Neuronal stem cell (in vitro differentiated cells): ENCODE measurements around the gene ARFGEF3.
A peak's percentile ranks its signal among the peaks of the same experiment; 100 is the strongest.

ENCODE experiments used
- DNase-seq: peaks from one replicate; pipeline ENCODE4 v3.0.0-alpha.2; 2013; ENCODE audit warnings: low spot score
- H2AFZ ChIP-seq: one replicate; pipeline ENCODE4 v1.6.1; 2013; ENCODE audit warnings: mild to moderate bottlenecking, low read length, inconsistent platforms
- H2AK5ac ChIP-seq: 2 replicates; pipeline ENCODE4 v1.6.1; 2013; ENCODE audit warnings: low read depth, mild to moderate bottlenecking, inconsistent platforms, low read length, moderate library complexity, mixed read lengths
- H2BK120ac ChIP-seq: 2 replicates; pipeline ENCODE4 v1.6.1; 2013; ENCODE audit warnings: low read depth, mild to moderate bottlenecking, inconsistent platforms, low read length, moderate library complexity, mixed read lengths
- H2BK12ac ChIP-seq: one replicate; pipeline ENCODE4 v1.6.1; 2013; ENCODE audit warnings: low read length, inconsistent platforms
- H2BK15ac ChIP-seq: 2 replicates; pipeline ENCODE4 v1.6.1; 2013; ENCODE audit warnings: mild to moderate bottlenecking, low read length, inconsistent platforms, mixed read lengths
- H2BK5ac ChIP-seq: one replicate; pipeline ENCODE4 v1.6.1; 2013; ENCODE audit warnings: inconsistent platforms, mild to moderate bottlenecking, low read length, moderate library complexity
- H3K14ac ChIP-seq: one replicate; pipeline ENCODE4 v1.6.1; 2013; ENCODE audit warnings: low read length, inconsistent platforms
- H3K18ac ChIP-seq: 2 replicates; pipeline ENCODE4 v1.6.1; 2013; ENCODE audit warnings: low read length, inconsistent platforms
- H3K23ac ChIP-seq: 2 replicates; pipeline ENCODE4 v1.6.1; 2013; ENCODE audit warnings: low read depth, mild to moderate bottlenecking, mixed read lengths, low read length, inconsistent platforms; ENCODE audit not compliant: poor library complexity
- H3K27ac ChIP-seq: replicated peaks from 3 replicates; pipeline ENCODE4 v1.5.1; 2013; ENCODE audit warnings: low read length, inconsistent platforms
- H3K27me3 ChIP-seq, 3 experiments: 2 replicates each; pipeline ENCODE4 v1.6.1; 2013; ENCODE audit warnings: low read length in 3 of 3, mild to moderate bottlenecking in 2 of 3, inconsistent platforms in 1 of 3, low read depth in 1 of 3, mixed read lengths in 1 of 3, moderate library complexity in 1 of 3; ENCODE audit not compliant: control insufficient read depth in 3 of 3, insufficient read depth in 3 of 3
- H3K36me3 ChIP-seq, 2 donors: replicated peaks in 1 of 2; 2 replicates each; pipeline ENCODE4 v1.6.1; 2013; ENCODE audit warnings: low read length in 2 of 2; ENCODE audit not compliant: control insufficient read depth in 2 of 2, insufficient read depth in 2 of 2
- H3K4ac ChIP-seq: 2 replicates; pipeline ENCODE4 v1.6.1; 2013; ENCODE audit warnings: inconsistent platforms, mild to moderate bottlenecking, low read length, moderate library complexity
- H3K4me1 ChIP-seq, 2 donors: 1 replicate in 1 of 2; 2 replicates in 1 of 2; pipeline ENCODE4 v1.6.1; 2013; ENCODE audit warnings: low read length in 2 of 2, low read depth in 1 of 2; ENCODE audit not compliant: control insufficient read depth in 2 of 2, insufficient read depth in 1 of 2
- H3K4me2 ChIP-seq: one replicate; pipeline ENCODE4 v1.6.1; 2013; ENCODE audit warnings: mild to moderate bottlenecking, low read length, inconsistent platforms; ENCODE audit not compliant: insufficient read depth, poor library complexity, severe bottlenecking
- H3K4me3 ChIP-seq, 2 donors: 2 replicates each; pipeline ENCODE4 v1.5.1; 2013; ENCODE audit warnings: low read length in 2 of 2, mild to moderate bottlenecking in 2 of 2, inconsistent platforms in 1 of 2, moderate library complexity in 1 of 2
- H3K79me1 ChIP-seq: one replicate; pipeline ENCODE4 v1.6.1; 2013; ENCODE audit warnings: low read depth, mild to moderate bottlenecking, inconsistent platforms, low read length, moderate library complexity
- H3K9ac ChIP-seq: one replicate; pipeline ENCODE4 v1.6.1; 2013; ENCODE audit warnings: mild to moderate bottlenecking, low read depth, low read length, inconsistent platforms; ENCODE audit not compliant: poor library complexity
- H3K9me3 ChIP-seq, 2 donors: replicated peaks in 1 of 2; 2 replicates each; pipeline versions ENCODE3 to v1.6.1; 2013; ENCODE audit warnings: low read length in 2 of 2, mild to moderate bottlenecking in 2 of 2, inconsistent platforms in 1 of 2, low read depth in 1 of 2, mixed read lengths in 1 of 2, moderate library complexity in 1 of 2; ENCODE audit not compliant: control insufficient read depth in 2 of 2, insufficient read depth in 1 of 2
- H4K8ac ChIP-seq: one replicate; pipeline ENCODE4 v1.6.1; 2013; ENCODE audit warnings: low read depth, mild to moderate bottlenecking, inconsistent platforms, low read length, moderate library complexity
- H4K91ac ChIP-seq: one replicate; pipeline ENCODE4 v1.6.1; 2013; ENCODE audit warnings: low read length, low read depth, mild to moderate bottlenecking, inconsistent platforms; ENCODE audit not compliant: poor library complexity
- WGBS, 2 donors: extraction: QIAGEN DNeasy Blood & Tissue Kit; methylation state at CpG; one replicate each; pipeline ENCODE4 v1.1.7; 2013; ENCODE audit warnings: missing lambda C conversion rate in 2 of 2, mixed read lengths in 1 of 2; ENCODE audit not compliant: insufficient read length in 2 of 2, insufficient replicate concordance in 1 of 2; ENCODE audit errors: extremely low coverage in 2 of 2; 5-methylcytosine and 5-hydroxymethylcytosine counted together

ARFGEF3 gene

GRCh38 chr6:138255443-138255842, 93.7 kb downstream of the ARFGEF3 start:
- WGBS, 2 donors: no CpG with 5 or more reads among the region's 20 CpGs
- Histone ChIP-seq H3K9ac (no peak overlapping the region), H3K27ac (no peak overlapping the region), H2AK5ac (no peak overlapping the region), H2BK120ac (no peak overlapping the region), H3K14ac (peak overlapping the region; percentile 83), H3K27me3 (peaks cover 0 to 5% (median 0%) of the 10 kb centered on the region in 3 experiments), H2AFZ (no peak overlapping the region), H3K4me3 (no peak overlapping the region), H4K8ac (no peak overlapping the region), H3K4me2 (no peak overlapping the region), H3K9me3 (no peaks in the 10 kb centered on the region), H4K91ac (no peak overlapping the region), H3K79me1 (no peaks in the 10 kb centered on the region), H2BK12ac (no peak overlapping the region), H3K4ac (no peak overlapping the region), H3K18ac (no peak overlapping the region), H3K36me3 (peaks cover 0 to 4% of the 10 kb centered on the region in 2 donors), H2BK15ac (no peak overlapping the region), H3K23ac (no peak overlapping the region), H2BK5ac (no peak overlapping the region), H3K4me1 (peaks cover 0 to 3% of the 10 kb centered on the region in 2 donors)
- no peak for DNase-seq

GRCh38 chr6:138257638-138258040, 95.9 kb downstream of the ARFGEF3 start:
- Histone ChIP-seq H2AFZ (no peak overlapping the region), H3K9ac (no peak overlapping the region), H3K36me3 (peaks cover 0 to 2% of the 10 kb centered on the region in 2 donors), H2BK15ac (no peak overlapping the region), H3K79me1 (no peaks in the 10 kb centered on the region), H3K27me3 (no peaks in the 10 kb centered on the region), H3K14ac (no peak overlapping the region), H3K9me3 (peaks cover 0 to under 1% of the 10 kb centered on the region in 2 donors), H3K27ac (no peak overlapping the region), H4K91ac (no peak overlapping the region), H3K4me2 (no peak overlapping the region), H3K4ac (no peak overlapping the region), H2BK12ac (no peak overlapping the region), H3K4me1 (peaks cover 0 to 3% of the 10 kb centered on the region in 2 donors), H2BK5ac (no peak overlapping the region), H2AK5ac (no peak overlapping the region), H3K23ac (no peak overlapping the region), H4K8ac (no peak overlapping the region), H3K4me3 (no peak overlapping the region), H2BK120ac (no peak overlapping the region), H3K18ac (no peak overlapping the region)
- DNase-seq: no peak
- no CpG with 5 or more reads among the region's 1 CpG for WGBS, 2 donors

- Histone ChIP-seq H3K18ac (no peak overlapping the region), H3K36me3 (peaks cover 0 to 2% of the 10 kb centered on the region in 2 donors), H2BK15ac (no peak overlapping the region), H3K9me3 (peaks cover 0 to 2% of the 10 kb centered on the region in 2 donors), H2BK12ac (no peak overlapping the region), H3K4me1 (peaks cover 0 to 3% of the 10 kb centered on the region in 2 donors), H3K9ac (no peak overlapping the region), H3K23ac (no peak overlapping the region), H3K4me3 (no peak overlapping the region), H3K4ac (no peak overlapping the region), H3K27ac (no peak overlapping the region), H2AFZ (no peak overlapping the region), H3K27me3 (no peaks in the 10 kb centered on the region), H3K79me1 (no peaks in the 10 kb centered on the region), H2BK5ac (no peak overlapping the region), H3K14ac (no peak overlapping the region), H2AK5ac (no peak overlapping the region), H4K8ac (no peak overlapping the region), H2BK120ac (no peak overlapping the region), H3K4me2 (no peak overlapping the region), H4K91ac (no peak overlapping the region)
- no peak for DNase-seq
- no CpG with 5 or more reads among the region's 6 CpGs for whole genome bisulfite sequencing, 2 donors
Measured at GRCh38 chr6:138258197-138258596, 96.5 kb downstream of the ARFGEF3 start.

GRCh38 chr6:138258991-138259390, 97.3 kb downstream of the ARFGEF3 start:
- DNase-seq: no peak
- no peak overlapping the region for H2BK120ac ChIP-seq
- no peak overlapping the region for H3K14ac ChIP-seq
- H2AK5ac ChIP-seq: no peak overlapping the region
- WGBS, 2 donors: no CpG with 5 or more reads among the region's 6 CpGs
- no peak overlapping the region for H4K8ac ChIP-seq
- H3K18ac ChIP-seq: no peak overlapping the region
- H2BK12ac ChIP-seq: no peak overlapping the region
- no peak overlapping the region for H3K4me2 ChIP-seq
- H3K27me3 ChIP-seq: no peaks in the 10 kb centered on the region
- H3K9me3 ChIP-seq: peaks cover 0 to 2% of the 10 kb centered on the region in 2 donors
- H2BK15ac ChIP-seq: no peak overlapping the region
- H3K4ac ChIP-seq: no peak overlapping the region
- H3K4me3 ChIP-seq: no peak overlapping the region
- H3K27ac ChIP-seq: no peak overlapping the region
- H3K36me3 ChIP-seq: peaks cover 0 to 2% of the 10 kb centered on the region in 2 donors
- H2BK5ac ChIP-seq: no peak overlapping the region
- no peak overlapping the region for H3K23ac ChIP-seq
- H4K91ac ChIP-seq: no peak overlapping the region
- H3K4me1 ChIP-seq: peaks cover 0 to 3% of the 10 kb centered on the region in 2 donors
- no peak overlapping the region for H3K9ac ChIP-seq
- no peaks in the 10 kb centered on the region for H3K79me1 ChIP-seq
- H2AFZ ChIP-seq: no peak overlapping the region
